Measurements from ENCODE around the gene KRT79. TPM values are rescaled to one million over a fixed set of nuclear protein-coding genes. Genes with fewer than 3 reads are reported as not detected.

KRT79 gene
- total RNA-seq, 4 donors from 2014 or later: not detected

DNA sequence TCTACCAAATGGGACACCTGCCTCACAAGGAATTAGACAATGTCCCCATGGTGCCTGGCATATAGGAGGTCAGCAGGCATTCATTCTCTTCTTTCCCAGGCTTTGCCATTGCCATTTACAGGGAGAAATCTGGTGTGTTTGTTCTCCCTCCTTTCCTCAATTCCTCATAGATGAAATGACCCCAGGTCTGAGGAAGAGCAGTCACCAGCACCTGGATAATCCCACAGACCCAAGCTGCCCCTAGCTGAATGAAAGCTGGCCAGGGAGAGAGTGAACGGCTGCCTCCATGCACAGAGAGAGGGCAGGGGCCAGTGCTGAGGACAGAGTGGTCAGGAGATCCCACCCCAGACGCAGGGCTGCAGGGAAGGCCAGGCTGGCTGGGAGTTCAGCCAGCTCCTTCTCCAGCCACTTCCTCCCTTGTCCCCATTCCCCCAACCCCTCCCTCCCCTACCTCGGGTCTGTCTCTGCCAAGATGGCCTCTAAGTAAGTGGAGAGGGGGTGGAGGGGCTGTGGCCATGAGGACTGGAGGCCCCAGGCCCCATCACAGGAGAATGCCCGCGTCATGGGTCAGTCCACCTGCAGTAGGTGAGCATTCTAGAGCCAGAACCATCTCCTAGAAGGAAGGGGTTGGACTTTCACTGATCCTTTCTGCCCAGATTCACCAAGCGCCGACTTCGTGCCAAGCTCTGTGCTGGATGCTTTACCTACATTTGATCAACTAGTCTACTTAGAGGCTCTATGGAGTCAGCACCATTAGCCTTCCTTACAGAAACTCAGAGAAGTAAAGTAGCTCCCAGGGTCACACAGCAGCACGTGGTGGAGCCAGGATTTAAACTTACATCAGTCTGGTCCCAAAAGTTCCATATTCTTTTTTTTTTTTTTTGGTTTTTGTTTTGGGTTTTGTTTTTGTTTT lies 18.2 kb downstream of the KRT79 start:
- H3K27ac ChIP-seq (replicated peaks in 1 of 4): no peak overlapping the region
- intact Hi-C loops (cut with DNase I): no loop called here
- no peak overlapping the region for H3K4me3 ChIP-seq
- TF ChIP-seq POLR2AphosphoS5 (IDR thresholded peaks at IDR 0.05): no peak
- TF ChIP-seq, protein P1, sequence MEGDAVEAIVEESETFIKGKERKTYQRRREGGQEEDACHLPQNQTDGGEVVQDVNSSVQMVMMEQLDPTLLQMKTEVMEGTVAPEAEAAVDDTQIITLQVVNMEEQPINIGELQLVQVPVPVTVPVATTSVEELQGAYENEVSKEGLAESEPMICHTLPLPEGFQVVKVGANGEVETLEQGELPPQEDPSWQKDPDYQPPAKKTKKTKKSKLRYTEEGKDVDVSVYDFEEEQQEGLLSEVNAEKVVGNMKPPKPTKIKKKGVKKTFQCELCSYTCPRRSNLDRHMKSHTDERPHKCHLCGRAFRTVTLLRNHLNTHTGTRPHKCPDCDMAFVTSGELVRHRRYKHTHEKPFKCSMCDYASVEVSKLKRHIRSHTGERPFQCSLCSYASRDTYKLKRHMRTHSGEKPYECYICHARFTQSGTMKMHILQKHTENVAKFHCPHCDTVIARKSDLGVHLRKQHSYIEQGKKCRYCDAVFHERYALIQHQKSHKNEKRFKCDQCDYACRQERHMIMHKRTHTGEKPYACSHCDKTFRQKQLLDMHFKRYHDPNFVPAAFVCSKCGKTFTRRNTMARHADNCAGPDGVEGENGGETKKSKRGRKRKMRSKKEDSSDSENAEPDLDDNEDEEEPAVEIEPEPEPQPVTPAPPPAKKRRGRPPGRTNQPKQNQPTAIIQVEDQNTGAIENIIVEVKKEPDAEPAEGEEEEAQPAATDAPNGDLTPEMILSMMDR (IDR thresholded peaks at IDR 0.05): no peak
- 77% methylated on average over 8 of the region's 9 CpGs for WGBS
- DNase-seq (ENCODE audit: extremely low spot score): no peak
- H3K36me3 ChIP-seq: no peaks in the 10 kb centered on the region
- H3K9me3 ChIP-seq: no peaks in the 10 kb centered on the region
- peaks cover 0 to 14% (median 7%) of the 10 kb centered on the region in 4 donors for H3K4me1 ChIP-seq
- H3K27me3 ChIP-seq: peaks cover 0 to 24% (median 0%) of the 10 kb centered on the region in 4 donors

DNA sequence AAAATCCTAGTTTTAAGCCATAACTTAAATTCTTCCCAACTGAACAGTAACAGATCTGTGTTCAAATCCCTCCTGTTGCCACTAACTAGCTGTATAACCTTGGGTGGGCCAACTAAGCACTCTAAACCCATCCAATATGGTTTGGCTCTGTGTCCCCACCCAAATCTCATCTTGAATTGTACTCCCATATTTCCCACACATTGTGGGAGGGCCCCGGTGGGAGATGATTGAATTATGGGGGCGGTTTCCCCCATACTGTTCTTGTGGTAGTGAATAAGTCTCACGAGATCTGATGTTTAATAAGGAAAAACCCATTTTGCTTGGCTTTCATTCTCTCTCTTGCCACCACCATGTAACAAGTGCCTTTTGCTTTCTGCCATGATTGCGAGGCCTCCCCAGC lies 18.9 kb downstream of the KRT79 start:
- H3K27me3 ChIP-seq: peaks cover 0 to 20% (median 0%) of the 10 kb centered on the region in 4 donors
- DNase-seq (ENCODE audit: extremely low spot score): no peak
- H3K27ac ChIP-seq (replicated peaks in 1 of 4): no peak overlapping the region
- no peaks in the 10 kb centered on the region for H3K9me3 ChIP-seq
- TF ChIP-seq POLR2A (IDR thresholded peaks at IDR 0.05; ENCODE audit: low read depth) (no peak), POLR2AphosphoS5 (IDR thresholded peaks at IDR 0.05) (no peak), EP300 (IDR thresholded peaks at IDR 0.05) (no peak)
- TF ChIP-seq, protein P1 (IDR thresholded peaks at IDR 0.05): no peak
- intact Hi-C loops (cut with DNase I): no loop called here
- 94% methylated on average over 4 of the region's 4 CpGs for WGBS
- no peak overlapping the region for H3K4me3 ChIP-seq
- H3K36me3 ChIP-seq: no peaks in the 10 kb centered on the region
- peaks cover 0 to 14% (median 7%) of the 10 kb centered on the region in 4 donors for H3K4me1 ChIP-seq

DNA sequence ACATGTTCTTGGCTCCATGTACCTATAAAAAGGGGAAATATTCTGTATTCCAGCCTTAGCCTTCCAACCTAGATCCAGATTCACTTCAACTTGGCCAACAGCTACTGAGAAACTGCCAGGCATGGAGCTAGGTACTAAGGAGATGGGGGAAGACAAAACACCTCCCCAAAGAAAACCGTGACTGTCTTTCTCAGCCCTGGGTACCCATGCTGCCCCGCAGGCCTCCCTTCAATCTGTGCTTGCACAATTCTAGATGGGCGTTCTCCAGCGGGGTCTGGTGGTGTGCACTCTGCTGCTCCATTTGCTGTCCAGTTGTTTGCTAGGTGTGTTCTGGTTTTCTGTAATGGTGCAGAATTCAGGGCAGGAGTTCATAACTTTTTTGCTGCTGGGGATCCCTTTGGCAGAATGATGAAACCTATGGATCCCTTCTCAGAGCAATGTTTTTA lies 19.4 kb downstream of the KRT79 start:
- Histone ChIP-seq H3K4me3 (no peak overlapping the region), H3K4me1 (peaks cover 0 to 14% (median 7%) of the 10 kb centered on the region in 4 donors), H3K27ac (replicated peaks in 1 of 4) (no peak overlapping the region), H3K36me3 (no peaks in the 10 kb centered on the region), H3K27me3 (peaks cover 0 to 16% (median 0%) of the 10 kb centered on the region in 4 donors), H3K9me3 (no peaks in the 10 kb centered on the region)
- TF ChIP-seq, protein P1 (IDR thresholded peaks at IDR 0.05): no peak
- TF ChIP-seq POLR2A (IDR thresholded peaks at IDR 0.05; ENCODE audit: low read depth) (no peak), POLR2AphosphoS5 (IDR thresholded peaks at IDR 0.05) (no peak), EP300 (IDR thresholded peaks at IDR 0.05) (no peak)
- WGBS: 79% methylated on average over 4 of the region's 4 CpGs
- intact Hi-C loops (cut with DNase I): no loop called here
- no peak for DNase-seq (ENCODE audit: extremely low spot score)

DNA sequence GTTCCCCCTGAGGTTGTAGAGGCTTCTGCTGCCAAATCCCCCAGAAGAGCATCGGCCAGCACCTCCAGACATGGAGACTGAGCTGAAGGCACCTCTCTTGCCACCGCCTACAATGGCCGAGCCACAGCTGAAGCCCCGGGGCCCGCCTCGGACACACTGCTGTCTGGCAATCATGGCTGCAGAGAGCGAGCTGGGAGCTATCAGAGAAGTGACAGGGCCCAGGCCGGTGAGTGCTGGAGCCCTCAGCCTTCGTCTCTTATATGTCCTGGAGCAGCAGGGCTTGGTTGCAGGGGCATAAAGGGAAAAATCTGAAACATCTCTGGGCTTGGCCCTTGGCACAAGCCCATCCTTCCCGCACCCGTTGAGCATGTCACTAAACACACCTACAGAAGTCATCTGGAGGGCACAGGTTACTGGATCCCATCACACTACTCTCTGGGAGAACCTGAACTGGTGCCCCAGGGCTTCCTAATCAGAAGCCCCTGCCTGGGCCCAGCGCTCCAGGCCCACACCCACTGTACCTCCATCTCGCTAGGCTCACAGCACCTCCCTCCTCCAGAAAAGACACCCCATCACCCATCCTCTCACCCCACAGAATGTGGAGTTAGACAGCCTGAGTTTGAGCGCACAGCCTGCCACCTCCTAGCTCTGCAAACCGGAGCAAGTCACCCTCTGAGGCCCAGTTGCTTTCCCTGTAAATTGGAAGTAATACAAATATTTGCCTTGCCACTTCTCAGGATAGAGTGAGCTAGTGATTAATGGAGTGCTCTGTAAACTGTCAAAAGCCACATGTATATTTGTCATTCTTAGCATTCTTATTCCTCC lies 20.0 kb downstream of the KRT79 start, which contains the start of gene KRT4:
KRT4 (minus strand) TSS at position 232 of the 825 bp plus-strand sequence; CDS start at position 174, 58 bp downstream.
- Histone ChIP-seq H3K27ac (replicated peaks in 1 of 4) (no peak within 1 kb of the TSS), H3K4me3 (no peak within 1 kb of the TSS), H3K4me1 (peaks cover 0 to 14% (median 7%) of the 10 kb centered on the region in 4 donors), H3K36me3 (no peaks in the 10 kb centered on the region), H3K9me3 (no peaks in the 10 kb centered on the region), H3K27me3 (peaks cover 0 to 11% (median 0%) of the 10 kb centered on the region in 4 donors)
- intact Hi-C loops (cut with DNase I): no loop called here
- WGBS: 79% methylated on average over 15 of the region's 15 CpGs
- no peak for DNase-seq (ENCODE audit: extremely low spot score)
- no peak for TF ChIP-seq POLR2A (IDR thresholded peaks at IDR 0.05; ENCODE audit: low read depth)
- TF ChIP-seq, protein P1 (IDR thresholded peaks at IDR 0.05): no peak
- no peak for TF ChIP-seq POLR2AphosphoS5 (IDR thresholded peaks at IDR 0.05)
- no peak for TF ChIP-seq EP300 (IDR thresholded peaks at IDR 0.05)
